Mammary epithelial cell (primary cell): ENCODE data around the gene SLAMF1.

ENCODE experiments used
- CTCF ChIP-seq, 2 donors: IDR thresholded peaks in 1 of 2; conservative IDR thresholded peaks in 1 of 2; 2 replicates each; pipeline ENCODE4 v1.5.1; 2011 to 2012; ENCODE audit warnings: inconsistent platforms in 2 of 2, low read length in 2 of 2, mild to moderate bottlenecking in 2 of 2, control low read depth in 1 of 2, low read depth in 1 of 2; ENCODE audit not compliant: insufficient read depth in 1 of 2; ENCODE audit errors: extremely low read depth in 1 of 2
- EZH2 ChIP-seq: IDR thresholded peaks from 2 replicates; pipeline ENCODE4 v1.6.1; 2012; ENCODE audit warnings: low read length, inconsistent platforms, borderline replicate concordance

GRCh38 chr1:160625321-160625720 lies 21.5 kb downstream of the SLAMF1 start:
- TF ChIP-seq CTCF (conservative IDR thresholded peaks at IDR 0.05 in 1 of 2, IDR thresholded peaks at IDR 0.05 in 1 of 2; ENCODE audit: extremely low read depth in 1 of 2, insufficient read depth in 1 of 2, low read depth in 1 of 2, low read length in 2 of 2) (no peak), EZH2 (no peak)
